HG03159 (cell line): ENCODE data around the gene CH25H.
"Not testable (repeated sequence)": the region's sequence is repeated elsewhere in the genome, so short reads cannot be mapped to it uniquely, and the experiment has no call there.

Source experiments
- ATAC-seq: cut with Tn5 transposase; IDR thresholded peaks from one replicate; pipeline ENCODE4 v1.9.1; 2021; ENCODE audit warnings: mild to moderate bottlenecking, moderate library complexity; ENCODE audit not compliant: unreplicated experiment

The CH25H gene

GRCh38 chr10:89207181-89207800 lies at the start of gene CH25H:
CH25H (minus strand) TSS chr10:89207317; CDS start chr10:89207292, 25 bp downstream.
- ATAC-seq = no peak

DNA sequence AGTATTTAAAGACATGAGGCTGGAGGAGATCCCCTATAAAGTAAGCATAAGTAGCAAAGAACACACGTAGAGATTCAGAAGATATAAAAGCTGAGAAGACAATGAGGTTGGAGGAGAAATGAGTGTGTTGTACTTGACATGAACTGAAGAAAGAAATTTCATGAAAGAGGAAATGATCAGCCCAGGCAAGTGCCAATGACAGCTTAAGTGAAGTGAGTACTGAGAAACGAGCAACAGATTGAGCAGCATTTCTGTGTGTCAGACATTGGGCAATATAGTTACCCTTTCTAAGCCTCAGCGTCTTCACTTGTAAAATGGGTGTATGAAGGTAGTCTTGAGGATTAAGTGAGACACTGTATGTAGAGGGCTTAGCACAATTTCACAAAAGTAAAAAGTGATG lies 49.2 kb upstream of the CH25H start:
- ATAC-seq = no peak

GRCh38 chr10:89255793-89256192 lies 48.7 kb upstream of the CH25H start:
- ATAC-seq = no peak

DNA sequence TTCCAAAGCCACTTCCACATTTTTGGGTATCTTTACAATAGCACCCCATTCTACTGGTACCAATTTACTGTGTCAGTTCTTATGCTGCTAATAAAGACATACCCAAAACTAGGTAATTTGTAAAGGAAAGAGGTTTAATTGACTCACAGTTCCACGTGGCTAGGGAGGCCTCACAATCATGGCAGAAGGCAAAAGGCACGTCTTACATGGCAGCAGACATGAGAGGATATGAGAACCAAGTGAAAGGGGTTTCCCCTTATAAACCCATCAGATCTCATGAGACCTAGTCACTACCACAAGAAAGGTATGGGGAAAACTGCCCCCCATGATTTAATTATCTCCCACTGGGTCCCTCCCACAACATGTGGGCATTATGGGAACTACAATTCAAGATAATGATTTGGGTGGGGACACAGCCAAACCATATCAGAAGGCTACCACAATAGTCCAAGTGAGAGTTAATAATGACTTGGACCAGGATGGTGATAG lies 48.0 kb upstream of the CH25H start:
- not testable (repeated sequence) for ATAC-seq

- no peak for ATAC-seq
These were observed 45.1 kb upstream of the CH25H start for GRCh38 chr10:89252225-89252585.

DNA sequence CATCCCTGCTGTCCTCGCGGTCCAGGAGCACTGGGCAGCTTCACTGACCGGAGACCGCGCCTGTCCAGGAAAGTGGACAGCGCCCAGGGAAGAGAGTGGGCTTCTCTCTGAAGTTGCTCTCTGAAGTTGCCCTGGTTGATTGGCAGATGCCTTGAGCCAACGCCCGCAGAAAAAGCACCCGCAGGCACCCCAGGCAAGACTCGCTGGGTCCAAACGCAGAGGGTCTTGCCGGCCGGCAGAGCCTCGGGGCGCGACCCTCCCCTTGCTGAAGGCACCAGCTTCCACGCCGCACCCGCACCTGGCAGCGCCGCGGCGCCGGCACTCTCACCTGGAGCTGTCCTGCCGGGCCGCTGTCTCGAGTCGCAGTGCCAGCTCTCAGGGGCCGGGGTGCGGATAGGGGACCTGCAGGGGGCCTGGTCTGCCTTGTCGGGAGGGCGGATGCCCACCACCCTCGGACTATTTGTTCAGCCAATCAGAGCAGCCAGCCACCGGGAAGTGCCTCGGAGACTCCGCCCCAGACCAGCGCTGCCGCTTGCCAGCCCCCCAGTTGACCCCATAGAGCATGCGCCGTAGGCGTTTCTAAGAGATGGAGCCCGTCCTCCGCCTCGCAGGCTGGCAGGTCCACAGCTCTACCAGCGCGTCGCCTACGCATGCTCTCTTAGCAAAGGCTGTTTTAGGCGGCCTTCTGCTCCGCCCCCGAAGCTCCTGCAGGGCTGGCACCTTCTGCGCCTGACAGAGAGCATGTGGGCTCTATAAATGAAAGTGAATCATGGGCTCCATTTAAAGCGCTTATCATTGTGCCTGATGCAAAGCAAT lies 44.5 kb upstream of the CH25H start, which contains the start of gene LIPA:
Gene LIPA (minus strand): TSS at position 367 of the 816 bp plus-strand sequence. CDS start 4,127 bp downstream, outside the sequence.
- peak; percentile 95 for ATAC-seq

DNA sequence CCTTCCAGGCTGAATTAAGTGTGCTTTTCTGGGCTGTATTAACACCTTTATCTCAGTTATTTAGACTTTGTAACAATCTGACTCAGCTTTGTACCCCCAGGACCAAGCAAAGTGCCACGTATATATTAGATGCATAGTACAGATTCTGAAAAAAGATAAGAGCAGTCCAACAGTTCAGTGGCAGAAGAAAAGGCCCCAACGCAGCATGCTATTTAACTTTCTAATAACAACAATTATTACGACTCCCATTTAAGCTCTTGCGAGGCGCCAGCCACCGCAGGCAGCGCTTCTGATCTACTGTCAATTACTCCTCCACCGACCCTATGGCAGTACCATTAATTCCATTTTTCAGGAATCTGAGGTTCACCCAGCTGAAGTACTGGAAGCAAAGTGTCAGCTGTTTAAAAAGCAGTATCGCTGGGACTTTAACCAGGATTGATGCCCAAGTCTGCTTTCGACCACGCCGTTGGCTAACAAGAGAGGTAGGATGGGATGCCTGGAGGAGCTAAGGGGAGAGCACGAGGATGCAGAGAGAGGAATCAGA lies 43.8 kb upstream of the CH25H start:
- ATAC-seq = no peak

GRCh38 chr10:89248990-89249389 lies 41.9 kb upstream of the CH25H start:
- ATAC-seq = no peak

- ATAC-seq = not testable (repeated sequence)
These were observed 40.5 kb upstream of the CH25H start for GRCh38 chr10:89247623-89248022.

- peak; percentile 63 for ATAC-seq
These were observed 38.7 kb upstream of the CH25H start for GRCh38 chr10:89245802-89246201.

GRCh38 chr10:89242840-89243568 lies 35.9 kb upstream of the CH25H start:
- ATAC-seq = no peak

DNA sequence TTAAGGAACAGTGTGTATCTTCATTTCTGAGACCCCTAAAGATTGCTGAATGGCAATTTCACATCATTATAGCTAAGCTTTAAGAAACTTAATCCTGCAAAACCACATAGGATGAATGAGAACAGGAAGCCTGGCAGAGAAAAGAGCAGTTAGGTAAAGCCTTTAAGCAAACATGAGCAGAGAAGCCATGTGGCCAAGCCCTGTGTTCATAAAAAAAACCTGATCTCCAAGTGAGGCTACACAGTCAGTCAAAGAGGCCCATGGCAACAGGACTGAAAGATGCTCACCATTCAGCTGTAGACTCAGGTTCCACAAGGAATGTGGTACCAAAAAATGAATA lies 35.2 kb upstream of the CH25H start:
- no peak for ATAC-seq

- no peak for ATAC-seq
These were observed 34.6 kb upstream of the CH25H start for GRCh38 chr10:89241486-89242344.

- ATAC-seq = no peak
These were observed 33.9 kb upstream of the CH25H start for GRCh38 chr10:89241026-89241425.

GRCh38 chr10:89240519-89240918 lies 33.4 kb upstream of the CH25H start:
- ATAC-seq = no peak

GRCh38 chr10:89238956-89239644 lies 32.0 kb upstream of the CH25H start:
- no peak for ATAC-seq

DNA sequence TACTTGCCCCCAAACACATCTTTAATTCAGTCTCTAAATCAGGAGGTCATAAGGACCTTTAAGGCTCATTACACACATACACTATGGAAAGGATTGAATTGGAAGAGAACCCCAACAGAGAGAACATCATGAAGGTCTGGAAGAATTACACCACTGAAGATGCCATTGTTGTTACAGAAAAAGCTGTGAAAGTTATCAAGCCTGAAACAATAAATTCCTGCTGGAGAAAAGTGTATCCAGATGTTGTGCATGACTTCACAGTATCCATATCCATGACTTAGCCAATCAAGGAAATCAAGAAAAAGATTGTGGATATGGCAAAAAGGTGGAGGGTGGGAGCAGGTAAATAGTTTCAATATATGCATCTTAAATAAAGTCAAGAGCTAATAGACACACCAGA lies 30.7 kb upstream of the CH25H start:
- ATAC-seq = no peak

- no peak for ATAC-seq
These were observed 29.2 kb upstream of the CH25H start for GRCh38 chr10:89236226-89236797.

DNA sequence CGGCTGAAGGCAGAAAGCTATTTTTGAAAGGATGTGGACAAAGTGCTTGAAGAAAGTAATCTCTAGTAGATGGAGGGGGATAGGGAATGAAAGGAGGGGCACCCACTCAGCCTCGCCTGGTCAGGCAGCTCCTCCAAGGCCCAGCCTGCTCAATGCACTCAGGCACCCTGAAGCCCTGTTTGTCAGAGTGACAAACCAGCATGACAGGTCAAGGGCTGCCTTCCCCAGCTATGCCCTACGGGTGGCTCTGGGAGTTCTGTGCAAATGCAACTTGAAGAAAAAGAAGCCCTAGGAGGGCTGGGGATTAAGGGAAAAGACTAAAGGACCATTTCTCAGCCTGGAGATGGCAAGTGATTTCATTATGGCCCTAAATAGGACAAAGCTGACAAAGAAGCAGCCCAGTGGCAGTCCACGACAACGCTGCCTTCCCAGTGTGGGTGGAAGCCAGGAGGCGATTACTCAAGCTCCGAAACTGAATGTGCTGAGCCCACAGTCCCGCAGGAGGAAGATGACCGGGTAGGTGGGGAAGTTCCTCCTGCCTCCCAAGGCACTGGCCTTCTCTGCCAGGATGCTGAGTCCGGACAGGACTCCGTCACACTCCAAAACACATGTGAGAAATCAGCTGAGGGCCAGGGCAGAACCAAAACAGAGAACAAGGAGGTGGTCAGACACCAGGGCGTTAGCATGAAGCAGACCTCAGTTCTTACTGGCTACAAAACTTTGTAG lies 28.1 kb upstream of the CH25H start:
- no peak for ATAC-seq
